GM12801 (cell line): ENCODE results near the gene FICD.

Experiments
- CTCF ChIP-seq: IDR thresholded peaks from one replicate; pipeline ENCODE4 v1.5.1; 2011; ENCODE audit warnings: control low read depth; ENCODE audit not compliant: insufficient read length; ENCODE audit errors: extremely low read depth

FICD gene

GRCh38 chr12:108548954-108549521 is 34.0 kb downstream of the FICD start:
- TF ChIP-seq CTCF: no peak

- no peak for TF ChIP-seq CTCF
Measured at GRCh38 chr12:108551535-108551934, 36.5 kb downstream of the FICD start.

GRCh38 chr12:108553799-108554198 is 38.7 kb downstream of the FICD start:
- no peak for TF ChIP-seq CTCF

GRCh38 chr12:108559007-108559655 is 44.1 kb downstream of the FICD start:
- TF ChIP-seq CTCF: no peak

- TF ChIP-seq CTCF: no peak
Measured at GRCh38 chr12:108559748-108560147, 44.7 kb downstream of the FICD start.

GRCh38 chr12:108560321-108560721 is 45.2 kb downstream of the FICD start:
- no peak for TF ChIP-seq CTCF

GRCh38 chr12:108560752-108561719 is 46.0 kb downstream of the FICD start, which contains the start of gene SART3:
Gene SART3, minus strand, starts transcription at chr12:108561173. Its CDS starts 19 bp downstream, at chr12:108561154.
- no peak for TF ChIP-seq CTCF
